GM19351 (cell line): ENCODE data around the gene PTPN13.

ENCODE experiments used
- ATAC-seq: cut with Tn5 transposase; IDR thresholded peaks from one replicate; pipeline ENCODE4 v1.9.1; 2021; ENCODE audit warnings: mild to moderate bottlenecking, moderate library complexity; ENCODE audit not compliant: unreplicated experiment

PTPN13 gene

GRCh38 chr4:86853209-86853608, 259.1 kb downstream of the PTPN13 start:
- no peak for ATAC-seq

- no peak for ATAC-seq
These were observed 261.5 kb downstream of the PTPN13 start for GRCh38 chr4:86855572-86855971.

- no peak for ATAC-seq
These were observed 262.8 kb downstream of the PTPN13 start for GRCh38 chr4:86856896-86857295.

GRCh38 chr4:86857341-86858052, 263.4 kb downstream of the PTPN13 start:
- ATAC-seq = no peak
